DMS 273 (cell line): ENCODE data around the gene PCDHB15.
A peak's percentile ranks its signal among the peaks of the same experiment; 100 is the strongest.
"Not testable (repeated sequence)": the region's sequence is repeated elsewhere in the genome, so short reads cannot be mapped to it uniquely, and the experiment has no call there.

ENCODE experiments used
- DNase-seq: peaks from one replicate; lab custom pipeline; 2025; ENCODE audit not compliant: unreplicated experiment; lab: John Stamatoyannopoulos, UW

PCDHB15 gene

GRCh38 chr5:141247434-141247833, 2.2 kb downstream of the PCDHB15 start:
- DNase-seq, result not testable (repeated sequence)

DNA sequence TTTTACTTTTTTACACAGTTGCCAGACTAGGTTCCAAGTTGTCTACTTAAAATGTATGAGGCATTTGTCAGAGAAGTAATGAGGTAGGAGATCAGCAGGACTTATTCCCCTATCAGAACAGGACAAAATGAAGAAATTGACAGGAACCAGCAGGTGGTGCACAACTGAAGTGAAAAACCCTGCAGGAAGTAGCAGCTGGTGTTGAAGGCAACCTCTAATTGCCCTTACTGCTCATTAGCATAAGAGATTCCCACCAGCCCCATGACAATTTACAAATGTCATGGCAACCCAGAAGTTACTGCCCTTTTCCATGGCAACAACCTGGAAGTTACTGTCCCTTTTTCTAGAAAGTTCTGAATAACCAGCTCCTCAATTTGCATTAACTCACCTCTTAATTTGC, 5.4 kb downstream of the PCDHB15 start:
- DNase-seq, result peak; percentile 90

GRCh38 chr5:141258464-141258863, 13.3 kb downstream of the PCDHB15 start:
- no peak for DNase-seq

- no peak for DNase-seq
These were observed 13.8 kb downstream of the PCDHB15 start for GRCh38 chr5:141258948-141259347.

DNA sequence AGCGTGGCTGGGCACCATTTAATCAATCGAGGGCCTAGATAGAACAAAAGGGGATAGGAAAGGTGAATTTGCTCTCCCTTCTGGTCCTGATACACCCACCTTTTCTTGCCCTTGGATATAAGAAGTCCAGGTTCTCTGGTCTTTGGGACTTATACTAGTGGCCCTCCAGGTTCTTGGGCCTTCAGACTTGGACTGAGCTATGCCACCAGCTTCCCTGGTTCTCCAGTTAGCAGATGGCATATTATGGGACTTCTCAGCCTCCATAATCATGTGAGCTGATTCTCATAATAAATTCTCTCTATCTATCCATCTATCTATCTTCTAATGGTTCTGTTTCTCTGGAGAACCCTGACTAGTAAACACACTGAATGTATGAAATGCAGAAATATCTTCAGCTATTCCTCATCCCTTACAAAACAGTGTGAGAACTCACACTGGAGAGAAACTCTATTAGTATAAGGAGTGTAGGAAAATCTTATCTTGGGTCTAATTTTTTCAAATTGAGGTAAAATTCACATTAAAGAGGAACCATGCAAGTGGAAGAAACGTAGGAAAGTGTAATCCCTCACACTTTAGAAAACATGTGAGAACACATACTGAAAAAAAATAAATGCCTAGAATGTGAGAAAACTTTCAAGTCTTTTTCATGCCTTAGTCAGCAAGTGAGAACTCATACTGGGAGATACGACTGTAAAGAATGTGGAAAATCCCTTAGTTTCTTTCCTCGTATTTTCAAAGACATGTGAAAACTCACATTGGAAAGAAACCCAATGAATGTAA, 15.5 kb downstream of the PCDHB15 start:
- peak; percentile 28 for DNase-seq

- DNase-seq, result no peak
These were observed 16.0 kb downstream of the PCDHB15 start for GRCh38 chr5:141261238-141261546.

DNA sequence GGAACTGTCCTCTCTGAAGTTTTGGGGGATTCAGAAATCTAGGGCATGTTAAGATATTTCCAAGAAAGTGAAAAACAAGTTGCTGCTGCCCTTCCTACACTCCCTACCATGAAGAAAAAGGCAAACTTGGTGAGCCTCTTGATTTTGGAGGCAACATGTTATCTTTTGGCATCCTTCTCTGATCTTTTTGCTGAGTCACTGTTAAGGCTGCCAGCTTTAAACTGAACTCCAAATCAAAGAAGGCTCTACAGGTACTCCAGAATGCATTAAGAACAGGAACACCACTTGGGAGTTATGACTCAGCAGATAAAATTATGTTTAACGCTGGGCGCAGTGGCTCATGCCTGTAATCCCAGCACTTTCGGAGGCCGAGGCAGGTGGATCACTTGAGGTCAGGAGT, 24.0 kb downstream of the PCDHB15 start:
- no peak for DNase-seq

DNA sequence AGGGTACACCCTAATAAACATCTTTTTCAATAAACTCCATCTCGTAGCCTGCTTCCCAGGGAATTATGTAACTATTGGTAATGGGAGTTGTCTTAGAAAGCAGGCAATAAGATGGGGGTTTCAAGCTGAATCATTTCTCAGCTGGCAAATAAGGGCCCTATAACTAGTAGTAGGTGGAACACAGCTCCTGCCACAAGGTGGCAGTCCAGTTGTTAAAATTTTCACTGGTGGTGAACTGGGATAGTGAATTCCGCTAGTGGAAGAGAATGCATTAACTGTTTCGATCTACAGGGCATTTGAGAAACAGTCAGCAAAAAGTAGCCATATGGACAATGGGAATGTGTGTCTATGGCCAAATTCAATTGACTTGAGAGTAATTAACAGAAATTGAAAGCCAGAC, 27.7 kb downstream of the PCDHB15 start:
- DNase-seq, result peak; percentile 53

DNA sequence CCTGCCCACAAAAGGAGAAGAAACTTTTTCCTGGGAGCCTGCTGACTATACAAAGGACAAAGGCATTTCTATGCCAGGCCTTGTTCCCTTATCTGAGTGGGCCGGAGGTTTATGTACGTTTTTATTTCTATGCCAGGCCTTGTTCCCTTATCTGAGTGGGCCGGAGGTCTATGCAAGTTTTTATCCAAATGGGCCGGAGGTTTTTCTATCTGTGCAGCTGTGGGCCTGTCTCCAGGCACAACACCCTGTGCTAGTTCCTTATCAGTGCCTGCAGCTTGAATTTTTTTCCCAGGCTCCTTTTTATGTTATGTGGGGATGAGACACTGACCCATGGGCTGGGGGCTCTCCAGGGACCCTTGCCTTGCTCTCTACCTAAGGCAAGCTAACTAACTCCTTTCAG, 53.2 kb downstream of the PCDHB15 start:
- no peak for DNase-seq
